HG03520 (cell line): ENCODE measurements around the gene JHY.

Experiments
- ATAC-seq: cut with Tn5 transposase; IDR thresholded peaks from one replicate; pipeline ENCODE4 v1.9.1; 2021; ENCODE audit warnings: mild to moderate bottlenecking, moderate library complexity; ENCODE audit not compliant: unreplicated experiment

JHY gene

DNA sequence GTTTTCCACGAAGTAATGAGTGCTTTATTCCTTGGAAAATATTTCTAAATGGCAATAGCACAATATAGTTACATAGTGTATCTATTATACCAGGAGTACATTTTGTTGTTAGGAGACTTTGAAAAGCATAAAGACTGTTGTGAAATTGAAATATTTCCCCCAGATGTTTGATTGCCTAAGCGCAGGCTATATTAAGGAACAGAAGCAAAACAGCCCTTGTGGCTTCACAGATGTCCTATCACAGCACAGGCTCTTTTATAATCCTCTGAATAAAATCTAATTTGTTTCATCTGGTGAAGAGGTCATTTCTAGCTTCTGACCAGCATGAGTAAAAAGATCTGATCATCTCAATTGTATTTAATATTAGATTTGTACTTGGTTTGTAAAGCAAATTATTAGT lies 50.9 kb downstream of the JHY start:
- ATAC-seq, result no peak

DNA sequence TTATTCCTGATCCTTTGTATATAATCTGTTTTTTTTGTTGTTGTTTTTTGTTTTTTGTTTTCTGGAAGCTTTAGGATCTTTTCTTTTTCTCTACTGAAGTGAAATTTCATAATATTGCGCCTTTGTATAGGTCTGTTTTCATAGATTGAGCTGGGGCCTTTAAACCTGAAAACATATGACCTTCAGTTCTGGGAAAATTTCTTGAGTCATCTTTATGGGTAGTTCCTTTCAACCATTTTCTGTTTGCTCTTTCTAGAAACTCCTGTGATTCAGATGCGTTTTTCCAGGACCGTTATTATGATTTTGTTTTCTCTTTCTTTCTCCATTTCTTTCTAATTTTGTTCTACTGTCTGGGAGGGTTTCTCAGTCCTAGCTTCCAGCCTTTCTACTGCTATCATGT lies 55.4 kb downstream of the JHY start:
- no peak for ATAC-seq

DNA sequence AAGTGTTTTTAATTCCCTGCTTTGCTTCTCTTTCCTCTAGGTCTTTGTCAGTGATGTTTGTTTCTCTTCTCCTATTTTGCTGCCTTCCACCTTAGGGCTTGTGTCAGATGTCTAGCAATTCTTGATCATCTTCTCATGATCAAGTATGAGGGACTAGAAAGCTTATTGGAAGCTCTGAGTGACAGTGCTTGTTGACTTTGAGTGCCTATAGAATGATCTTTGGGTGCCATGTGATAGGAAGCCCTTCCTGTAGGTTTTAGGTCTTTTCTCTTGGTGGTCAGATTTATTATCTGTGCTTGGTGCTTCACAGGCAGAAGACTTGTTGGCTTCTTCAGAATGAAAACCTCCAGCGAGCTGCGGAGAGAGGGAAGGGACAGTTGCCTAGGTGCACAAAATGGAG lies 56.0 kb downstream of the JHY start:
- ATAC-seq, result no peak

DNA sequence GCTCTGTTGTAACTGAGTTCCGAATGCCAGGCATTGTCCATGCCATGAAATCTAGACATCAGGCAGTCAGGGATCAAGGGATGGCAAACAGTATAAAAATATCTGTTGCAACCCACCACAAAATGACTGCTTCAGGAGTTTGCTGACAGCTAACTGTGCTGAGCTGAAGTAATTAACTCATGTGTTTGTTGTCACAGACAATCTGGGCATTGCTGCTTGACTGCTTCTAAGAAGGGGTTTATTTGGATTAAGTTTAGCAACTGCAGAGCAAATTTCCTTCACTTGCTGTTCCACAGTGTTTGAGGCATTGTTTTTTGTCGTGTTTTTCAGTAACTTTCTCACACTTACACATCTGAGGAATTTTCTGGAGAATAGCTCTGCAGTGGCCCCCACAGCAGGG lies 68.7 kb downstream of the JHY start:
- no peak for ATAC-seq

DNA sequence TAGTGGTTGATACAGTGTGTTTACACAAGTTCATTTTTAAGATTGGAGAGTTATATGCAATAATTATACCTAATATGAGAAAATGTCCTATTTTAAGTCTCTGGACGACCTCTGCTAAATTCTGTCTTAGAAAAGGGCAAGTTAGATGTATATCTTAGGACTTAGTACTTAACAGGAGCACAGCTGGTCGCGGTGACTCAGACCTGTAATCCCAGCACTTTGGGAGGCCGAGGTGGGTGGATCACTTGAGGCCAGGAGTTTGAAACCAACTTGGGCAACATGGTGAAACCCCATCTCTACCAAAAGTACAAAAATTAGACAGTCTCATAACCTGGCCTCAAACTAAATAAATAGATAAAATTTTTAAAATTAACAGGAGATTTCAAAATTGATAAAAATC lies 71.9 kb downstream of the JHY start:
- no peak for ATAC-seq

DNA sequence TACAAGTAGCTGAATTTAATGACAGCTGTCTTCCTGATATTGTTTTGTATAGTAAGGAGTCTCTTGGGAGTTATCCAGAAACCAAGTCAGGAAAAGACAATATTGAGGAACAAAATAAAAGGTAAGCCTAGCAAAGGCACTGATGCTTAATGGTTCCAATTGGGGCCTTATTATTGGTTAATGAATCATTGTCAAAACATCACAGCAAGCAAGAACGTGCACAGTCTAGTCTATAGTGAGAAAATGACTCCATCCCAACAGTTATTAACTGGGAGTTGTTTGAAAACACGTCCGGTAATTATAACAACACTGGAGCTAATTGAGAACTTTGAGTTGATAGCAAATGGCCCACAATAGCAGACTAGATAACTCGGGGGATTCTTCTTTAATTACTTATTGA lies 81.4 kb downstream of the JHY start:
- no peak for ATAC-seq

DNA sequence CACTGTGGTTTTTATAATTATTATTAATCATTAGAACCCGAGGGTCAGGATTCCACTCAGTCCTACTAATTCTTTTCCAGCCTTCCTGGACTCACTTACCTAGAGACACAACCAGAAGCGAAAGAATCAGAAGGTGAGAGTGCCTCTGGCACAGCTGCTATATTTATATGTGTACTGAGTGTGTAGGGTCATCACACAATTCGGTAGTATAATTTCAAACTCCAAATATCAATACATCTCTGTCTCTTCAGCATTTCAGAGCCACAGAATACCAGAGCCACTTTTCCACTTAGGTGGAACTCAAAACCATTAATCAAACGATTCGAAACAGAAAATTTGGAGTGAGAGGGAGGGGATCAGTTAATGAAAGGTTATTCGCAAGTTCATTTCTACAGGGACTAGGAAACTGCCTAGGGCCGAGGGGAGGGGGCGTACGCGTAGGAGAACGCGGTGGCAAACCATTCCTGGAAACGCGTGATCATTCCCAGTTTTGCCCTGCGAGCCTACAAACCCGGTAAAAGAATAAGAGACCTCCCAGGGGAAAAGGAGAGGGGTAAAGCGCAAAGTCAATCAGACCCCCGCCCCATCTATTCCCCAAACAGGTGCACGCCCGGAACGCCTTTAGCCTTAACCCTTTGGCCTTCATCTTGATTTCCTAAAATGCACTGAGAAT lies 93.6 kb downstream of the JHY start:
- ATAC-seq, result no peak

DNA sequence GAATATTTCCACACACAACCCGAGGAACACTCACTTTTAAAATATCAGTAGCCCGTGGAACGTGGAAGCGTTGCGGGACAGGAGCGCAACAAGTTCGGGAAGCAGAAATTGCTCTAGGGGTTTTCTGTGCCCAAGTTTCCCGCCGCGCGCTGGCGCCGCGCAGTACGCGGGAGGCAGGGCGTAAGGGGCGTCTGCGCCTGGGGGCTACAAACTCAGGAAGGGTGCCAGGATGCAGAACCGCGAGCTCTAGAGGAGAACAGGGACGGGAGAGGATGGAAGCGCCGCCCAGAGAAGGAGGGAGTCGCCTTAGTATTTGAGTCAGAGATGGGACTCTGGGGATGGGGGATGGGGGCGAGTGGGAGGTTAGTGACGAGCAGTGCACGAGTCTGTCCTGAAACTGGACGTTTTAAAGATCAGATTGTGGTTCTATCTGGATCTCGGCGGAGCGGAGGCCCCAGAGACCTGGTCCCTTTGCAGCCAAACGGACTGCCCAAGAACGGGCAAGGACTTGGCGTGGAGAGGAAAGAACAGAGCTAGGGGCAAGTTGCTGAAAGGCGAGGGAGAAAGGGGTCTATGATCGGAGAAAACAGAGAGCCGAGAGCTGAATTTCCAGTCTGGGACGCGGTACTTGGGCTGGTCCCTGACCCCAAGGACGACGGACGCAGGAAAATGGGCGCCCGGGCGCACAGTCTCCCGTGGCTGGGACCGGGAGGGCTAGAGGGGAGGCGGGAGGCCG lies 94.3 kb downstream of the JHY start:
- no peak for ATAC-seq

DNA sequence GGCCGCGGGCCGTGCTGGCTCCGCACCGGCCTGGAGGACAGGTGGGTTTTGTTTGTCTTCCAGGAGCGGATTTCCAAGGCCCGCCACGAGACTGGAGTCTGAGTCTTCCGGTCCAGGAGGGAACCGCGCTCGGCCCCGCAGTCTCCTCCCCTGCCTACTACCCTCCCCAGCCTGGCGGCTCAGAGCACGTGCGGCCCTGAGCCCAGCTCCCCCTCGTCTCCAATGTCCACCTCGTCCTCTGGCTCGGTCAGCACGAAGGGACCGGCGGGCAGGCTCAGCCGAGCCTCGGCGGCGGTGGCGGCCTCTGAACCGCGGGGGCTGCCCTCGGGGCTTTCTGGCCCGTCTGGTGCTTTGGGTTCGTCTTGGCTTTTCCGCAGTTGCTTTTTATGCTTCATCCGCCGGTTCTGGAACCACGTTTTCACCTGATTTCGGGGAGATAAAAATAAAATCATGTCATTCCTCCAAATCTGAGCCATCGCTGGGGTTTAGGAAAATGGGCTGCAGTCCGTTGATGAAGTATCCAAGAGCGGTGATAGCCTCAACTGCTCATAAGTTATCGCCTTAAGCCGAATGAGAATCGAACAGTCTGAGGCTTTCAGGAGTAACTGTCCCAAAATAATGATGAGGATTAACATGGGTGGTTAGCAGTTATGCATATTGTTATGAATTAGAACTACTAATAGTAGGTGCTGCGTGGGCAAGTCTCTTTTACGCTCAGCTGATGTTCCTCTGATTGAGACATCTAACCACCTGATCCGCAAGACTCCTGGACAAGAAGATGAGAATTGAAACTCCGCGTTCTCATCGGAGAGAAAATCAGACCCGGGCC lies 95.1 kb downstream of the JHY start:
- no peak for ATAC-seq

DNA sequence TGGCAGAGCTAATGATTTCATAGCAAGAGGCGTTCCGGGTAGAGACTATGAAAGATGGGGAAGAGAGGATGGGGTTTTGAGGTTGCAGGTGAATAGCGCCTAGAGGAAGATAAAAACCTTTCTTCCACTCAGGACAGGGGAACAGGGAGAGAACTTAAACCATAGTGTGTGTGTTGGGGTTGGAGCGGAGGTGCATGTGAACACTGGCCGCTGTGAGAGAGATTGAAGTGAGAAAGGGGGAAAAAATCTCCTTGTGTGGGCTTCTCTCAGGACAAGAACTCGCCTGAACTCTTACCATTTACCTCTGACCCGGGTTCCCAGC lies 95.7 kb downstream of the JHY start:
- no peak for ATAC-seq

DNA sequence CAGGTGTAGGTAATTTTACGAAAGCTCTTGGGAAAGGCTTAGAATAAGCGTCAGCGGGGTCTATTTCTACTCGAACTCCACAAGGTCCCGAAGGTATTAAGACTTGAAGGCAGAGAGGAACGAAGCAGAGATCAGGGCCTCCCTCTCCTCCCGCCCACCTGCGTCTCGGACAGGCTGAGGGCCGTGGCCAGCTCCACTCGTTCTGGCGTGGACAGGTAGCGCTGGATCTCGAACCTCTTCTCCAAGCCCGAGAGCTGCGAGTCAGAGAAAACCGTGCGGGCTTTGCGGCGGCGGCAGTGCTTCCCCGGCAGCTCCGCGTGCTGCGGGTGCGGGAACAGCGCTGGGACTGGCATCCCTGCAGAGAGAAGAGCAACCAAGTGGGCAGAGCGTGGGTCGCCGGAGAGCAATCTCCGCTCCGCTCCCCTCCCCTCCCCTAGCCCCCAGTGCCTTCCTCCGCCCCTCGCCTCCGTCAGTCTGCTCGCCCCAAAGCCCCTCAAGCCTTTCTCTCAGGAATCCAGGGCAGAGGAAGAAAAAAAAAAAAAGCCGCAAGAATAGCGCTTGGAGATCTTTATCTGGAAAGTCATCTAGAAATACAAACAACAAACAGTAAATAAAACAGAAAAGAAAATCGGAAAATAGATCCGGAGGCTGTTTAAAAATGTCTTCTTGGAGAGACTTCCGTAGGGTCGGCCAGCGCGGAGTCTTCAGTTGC lies 96.7 kb downstream of the JHY start:
- ATAC-seq, result no peak

DNA sequence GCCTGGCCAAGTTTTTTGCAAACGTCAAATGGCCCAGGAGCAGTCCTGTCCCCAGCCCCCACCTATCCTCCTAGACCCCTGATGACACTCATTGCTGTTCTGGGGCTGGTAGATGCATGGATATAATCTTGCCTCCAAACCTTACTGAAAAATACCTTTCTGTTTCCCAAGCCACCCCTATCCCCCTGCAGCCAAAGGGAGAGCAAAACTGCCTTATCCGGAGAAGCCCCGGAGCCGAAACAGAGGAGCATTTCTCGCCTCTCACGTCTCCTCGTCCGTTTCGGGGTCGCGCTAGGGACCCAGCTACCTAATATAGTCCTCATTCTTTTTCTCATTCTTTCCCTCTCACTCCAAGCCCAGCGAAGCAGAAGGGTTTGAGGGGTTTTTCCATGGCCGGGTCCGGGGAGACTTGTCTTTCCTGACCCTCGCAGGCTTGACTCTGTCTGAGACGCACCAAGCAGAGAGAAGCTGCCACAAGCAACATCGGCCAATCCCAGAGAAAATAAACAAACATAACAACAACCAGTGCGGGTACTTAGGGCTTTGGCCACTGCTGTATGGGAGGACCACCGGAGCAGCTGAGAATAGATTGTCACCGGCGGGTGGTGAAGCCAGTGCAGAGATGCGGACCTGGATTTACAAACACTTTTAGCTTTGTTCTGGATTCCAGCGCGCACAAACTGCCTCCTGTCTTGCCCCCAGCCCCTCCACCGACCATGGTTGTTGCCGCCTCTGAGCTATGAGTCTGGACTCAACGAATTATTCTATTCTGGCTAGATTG lies 97.4 kb downstream of the JHY start:
- no peak for ATAC-seq

DNA sequence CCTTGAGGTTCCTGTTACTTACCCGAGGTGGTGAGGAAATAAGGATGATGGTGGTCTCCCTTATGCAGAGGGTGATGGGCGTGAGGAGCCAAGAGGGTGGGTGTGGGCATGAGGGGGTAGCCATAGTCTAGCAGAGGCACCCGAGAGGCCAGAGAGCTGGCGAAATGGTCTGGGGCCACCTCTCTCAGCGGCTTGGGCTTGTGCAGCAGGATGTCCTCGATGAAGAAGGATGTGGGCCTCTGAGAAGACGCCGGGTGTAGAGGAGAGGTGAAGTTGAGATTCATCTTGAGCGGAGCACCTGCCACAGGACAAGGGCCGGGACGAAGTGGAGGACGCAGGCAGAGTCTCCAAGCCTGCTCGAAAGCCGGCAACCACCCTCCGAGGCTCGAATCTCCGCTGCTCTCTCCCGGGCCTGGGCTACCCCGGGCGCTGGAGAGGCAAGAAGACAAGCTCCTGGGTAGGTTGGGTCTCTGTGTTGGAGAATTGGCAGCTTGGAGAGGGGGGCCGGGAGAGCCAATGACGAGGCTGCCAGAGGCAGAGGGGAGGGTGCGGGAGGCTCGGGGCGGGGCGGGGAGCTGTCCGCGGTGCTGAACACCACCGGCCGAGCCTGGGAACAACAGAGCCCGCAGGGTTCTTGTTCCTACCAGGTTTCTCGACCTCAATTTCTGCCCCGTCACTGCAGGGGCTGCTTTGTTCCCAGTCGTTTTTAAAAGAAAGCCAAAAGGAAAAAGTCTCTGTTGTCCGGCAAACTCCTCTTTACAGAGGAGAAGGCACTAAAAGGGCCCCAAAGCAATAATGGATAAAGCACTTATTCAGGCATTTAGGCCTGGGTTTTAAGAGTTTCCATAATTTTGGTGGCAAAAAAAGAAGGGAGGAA lies 99.1 kb downstream of the JHY start, which contains the start of gene BSX:
TSS of gene BSX (minus strand) at position 447 of the 877 bp plus-strand sequence. CDS start at position 284, 163 bp downstream.
- ATAC-seq, result no peak

DNA sequence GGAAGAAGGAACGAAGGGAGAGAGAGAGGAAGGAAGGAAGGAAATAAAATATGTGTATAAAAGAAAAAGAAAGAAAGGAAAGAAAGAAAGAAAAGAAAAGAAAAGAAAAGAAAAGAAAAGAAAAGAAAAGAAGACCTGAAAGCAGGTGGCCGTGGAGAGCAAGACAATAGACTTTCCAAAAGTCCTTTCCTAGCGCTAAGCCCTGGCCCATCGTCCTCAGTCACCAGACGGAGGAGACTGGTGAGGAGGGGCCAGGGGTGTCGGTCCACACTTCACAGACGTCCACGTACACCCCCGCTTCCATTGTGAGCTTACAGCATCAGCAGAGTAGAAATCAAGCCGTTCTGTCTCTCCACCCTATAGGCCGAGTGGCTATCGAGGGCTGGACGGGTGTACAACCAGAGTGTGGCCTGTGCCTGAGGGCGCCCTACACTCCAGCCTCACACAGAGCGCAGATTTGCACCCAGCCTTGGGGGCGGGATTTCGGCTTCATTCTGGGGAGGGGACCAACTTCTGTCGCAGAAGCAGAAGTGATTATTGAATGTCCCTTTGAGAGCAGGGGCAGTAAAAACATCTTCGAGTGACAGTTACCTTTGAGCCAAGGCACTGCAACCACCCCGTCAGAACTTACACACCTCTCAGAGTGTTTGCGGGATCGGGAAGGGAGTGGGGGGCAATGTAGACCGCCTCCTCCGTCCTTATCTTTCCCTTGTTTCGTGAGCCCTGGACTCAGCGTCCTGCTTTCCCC lies 101.1 kb downstream of the JHY start:
- no peak for ATAC-seq

DNA sequence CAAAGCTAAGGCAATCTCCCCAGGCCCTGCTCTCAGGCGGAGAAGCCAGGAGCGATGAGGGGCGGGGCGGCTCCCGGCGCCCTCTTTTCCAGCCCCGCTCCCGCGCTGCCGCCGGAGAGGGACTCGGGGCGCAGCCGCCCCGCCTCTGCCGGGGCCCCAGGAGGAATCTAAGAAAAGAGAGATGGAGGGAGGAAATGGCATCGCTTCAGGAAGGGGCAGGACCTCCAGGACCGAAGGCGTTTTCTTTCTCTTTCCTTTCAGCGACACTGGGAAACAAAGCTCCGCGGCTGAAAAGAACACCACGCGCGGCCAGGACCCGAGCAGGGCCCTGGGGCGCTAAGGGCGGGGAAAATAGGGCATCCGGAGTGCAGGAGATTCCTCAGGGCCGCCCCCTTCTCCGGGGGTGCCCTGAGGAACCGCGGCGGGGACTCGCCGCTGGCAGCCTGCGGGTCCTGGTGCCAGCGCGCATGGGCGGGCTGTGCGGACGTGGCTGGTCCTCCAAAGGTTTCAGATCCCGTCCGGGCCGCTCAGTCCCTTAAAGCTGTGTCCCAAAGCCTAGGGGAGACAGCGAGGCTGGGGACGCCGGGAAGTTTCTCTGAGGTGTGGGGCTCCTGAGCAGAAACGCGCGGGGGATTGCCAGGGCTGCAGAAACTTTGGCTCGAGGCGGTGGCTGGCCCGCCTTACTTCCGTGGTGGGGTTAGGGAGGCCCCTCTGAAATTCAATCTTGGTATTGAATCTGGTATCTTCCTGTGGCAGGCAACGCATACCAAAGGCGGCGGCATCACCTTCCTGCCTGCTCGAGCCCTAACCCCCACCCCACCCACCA lies 101.8 kb downstream of the JHY start:
- no peak for ATAC-seq

DNA sequence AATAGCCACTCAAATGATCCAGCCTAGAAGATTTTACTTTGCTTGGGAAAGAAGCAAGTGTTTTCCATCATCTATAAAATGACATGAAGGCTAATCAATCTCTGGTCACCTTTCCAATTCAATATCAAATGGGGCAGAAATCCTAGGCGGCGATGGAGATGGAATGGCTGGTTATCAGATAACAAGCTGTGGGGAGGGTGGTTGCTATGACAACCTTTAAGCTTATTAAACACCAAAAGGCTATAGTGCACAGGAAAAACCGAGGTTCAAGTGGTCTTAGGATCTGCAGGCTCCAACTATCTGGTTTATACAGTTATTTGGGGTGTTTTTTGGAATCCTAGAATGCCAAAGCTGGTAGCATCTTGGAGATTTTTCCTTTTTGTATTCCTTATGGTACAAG lies 113.0 kb downstream of the JHY start:
- ATAC-seq, result no peak

DNA sequence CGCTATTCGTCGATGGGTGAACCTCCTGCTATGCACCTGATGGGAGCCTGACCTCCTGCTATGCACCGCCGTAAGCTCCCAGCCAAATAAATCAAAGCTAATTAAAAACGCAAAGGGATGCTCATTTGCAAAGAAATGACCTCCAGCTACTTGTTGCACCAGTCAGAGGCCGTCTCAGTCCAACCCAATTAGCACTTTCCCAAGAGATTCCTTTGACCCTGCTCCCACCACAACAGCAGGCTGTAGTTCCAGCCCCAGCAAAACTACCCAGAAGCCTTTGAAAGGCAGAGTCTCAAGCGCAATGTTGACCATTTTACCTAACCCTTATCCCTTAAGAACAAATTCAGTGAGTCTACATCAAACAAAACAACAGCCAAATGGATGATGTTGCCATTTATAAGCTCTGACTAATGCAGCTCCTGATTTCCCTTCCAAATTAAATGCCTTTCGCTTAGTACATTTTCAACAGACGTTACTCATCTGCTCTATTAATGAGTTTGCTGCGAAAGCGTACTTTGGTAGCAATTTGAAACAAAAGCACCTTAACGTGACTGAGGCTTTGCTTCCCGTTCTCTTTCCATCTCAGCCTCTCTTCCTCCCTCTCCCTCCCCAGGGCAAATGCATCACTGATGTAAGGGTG lies 116.3 kb downstream of the JHY start:
- ATAC-seq, result no peak

DNA sequence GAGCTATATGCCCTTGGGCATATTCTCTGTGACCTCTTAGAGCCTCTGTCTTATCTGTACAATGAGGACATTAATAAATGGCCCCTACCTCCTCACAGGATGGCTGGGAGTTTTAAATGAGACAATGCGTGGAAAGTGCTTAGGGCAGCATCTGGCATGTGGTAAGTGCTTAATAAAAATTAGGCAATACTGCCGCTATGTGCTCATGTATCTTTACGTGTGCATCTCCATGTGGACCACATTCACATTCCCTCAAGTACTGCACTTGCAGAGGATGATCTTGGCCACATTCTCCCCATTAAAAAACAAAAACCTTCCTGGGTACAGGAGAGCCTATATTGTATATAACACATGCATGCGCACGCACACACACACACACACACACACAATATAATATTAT lies 118.2 kb downstream of the JHY start:
- ATAC-seq, result no peak
